CD4-positive, alpha-beta memory T cell (primary cell): ENCODE results near the gene FGF2. TPM values are rescaled to one million over a fixed set of nuclear protein-coding genes. Genes with fewer than 3 reads are reported as not detected.

Experiments
- CTCF ChIA-PET: fragments of 350-600 bp; sonication (Branson Sonifier 250); formaldehyde crosslinking; loops from one replicate; lab custom pipeline; 2021; ENCODE audit warnings: inconsistent platforms; ENCODE audit not compliant: partially characterized antibody; lab: Charles Lee
- POLR2A ChIA-PET: fragments of 350-600 bp; sonication (Branson Sonifier 250); formaldehyde crosslinking; loops from one replicate; lab custom pipeline; 2021; ENCODE audit not compliant: partially characterized antibody; lab: Charles Lee
- DNase-seq, 5 donors: peaks; one replicate each; pipeline versions ENCODE4 v3.0.0 to v3.0.0-alpha.2; 2020 to 2022; ENCODE audit warnings: mixed read lengths in 1 of 5
- H3K27ac ChIP-seq: one replicate; pipeline ENCODE4 v1.7.0; 2013; ENCODE audit warnings: low read depth, low read length
- H3K27me3 ChIP-seq: 2 replicates; pipeline ENCODE4 v1.7.0; 2013; ENCODE audit warnings: mild to moderate bottlenecking, low read length, moderate library complexity; ENCODE audit not compliant: insufficient read depth
- H3K36me3 ChIP-seq: 2 replicates; pipeline ENCODE4 v1.7.0; 2013; ENCODE audit warnings: mild to moderate bottlenecking, low read length, moderate library complexity; ENCODE audit not compliant: insufficient read depth
- H3K4me1 ChIP-seq: 2 replicates; pipeline ENCODE4 v1.7.0; 2013; ENCODE audit warnings: mild to moderate bottlenecking, low read length, moderate library complexity; ENCODE audit not compliant: insufficient read depth
- H3K4me3 ChIP-seq, 2 donors: one replicate each; pipeline ENCODE4 v1.7.0; 2013; ENCODE audit warnings: low read length in 2 of 2, mild to moderate bottlenecking in 1 of 2
- H3K9me3 ChIP-seq, 2 donors: one replicate each; pipeline ENCODE4 v1.7.0; 2013; ENCODE audit warnings: low read length in 2 of 2, control low read depth in 1 of 2; ENCODE audit not compliant: control insufficient read depth in 1 of 2
- H3K27ac Mint-ChIP-seq, 7 donors: one replicate each; pipeline ENCODE4 v1.8.0; 2020 to 2021; ENCODE audit warnings: mixed read lengths in 7 of 7, mild to moderate bottlenecking in 6 of 7, inconsistent platforms in 3 of 7, moderate library complexity in 3 of 7
- H3K27me3 Mint-ChIP-seq, 2 donors: one replicate each; pipeline ENCODE4 v1.8.0; 2020 to 2021; ENCODE audit warnings: mixed read lengths in 2 of 2
- H3K36me3 Mint-ChIP-seq, 2 donors: one replicate each; pipeline ENCODE4 v1.8.0; 2020 to 2021; ENCODE audit warnings: mixed read lengths in 2 of 2, inconsistent platforms in 1 of 2, mild to moderate bottlenecking in 1 of 2
- H3K4me1 Mint-ChIP-seq, 4 donors: one replicate each; pipeline ENCODE4 v1.8.0; 2020 to 2021; ENCODE audit warnings: mixed read lengths in 4 of 4, mild to moderate bottlenecking in 1 of 4
- H3K4me3 Mint-ChIP-seq, 8 donors: one replicate each; pipeline ENCODE4 v1.8.0; 2020 to 2021; ENCODE audit warnings: mixed read lengths in 8 of 8, mild to moderate bottlenecking in 7 of 8, moderate library complexity in 6 of 8, inconsistent platforms in 3 of 8
- H3K9me3 Mint-ChIP-seq, 8 donors: one replicate each; pipeline ENCODE4 v1.8.0; 2020 to 2021; ENCODE audit warnings: mixed read lengths in 8 of 8, mild to moderate bottlenecking in 5 of 8, inconsistent platforms in 3 of 8, moderate library complexity in 1 of 8
- intact Hi-C: fragments of 100-400 bp; cut with micrococcal nuclease; formaldehyde crosslinking; loops from one replicate; pipeline ENCODE4 v1.15.1; 2023
- polyA plus RNA-seq, 2 donors: library from polyadenylated mRNA; unstranded; fragments of 300-500 nt; fragmentation: Illumina TruSeq; gene quantifications; one replicate each; pipeline ENCODE4 v1.2.3, GENCODE V29; 2021
- total RNA-seq, 2 experiments: library from RNA; stranded (reverse); gene quantifications; one replicate each; pipeline ENCODE4 v1.2.3, GENCODE V29; 2021

Gene FGF2
- total and polyA plus RNA-seq, 4 experiments from 2014 or later = not detected

- H3K36me3 Mint-ChIP-seq = peaks cover 1 to 7% of the 10 kb centered on the region in 2 donors
- H3K27ac Mint-ChIP-seq = no peak overlapping the region
- CTCF ChIA-PET = no interaction called here
- Histone ChIP-seq H3K9me3 (no peaks in the 10 kb centered on the region), H3K4me1 (no peaks in the 10 kb centered on the region), H3K27ac (no peak overlapping the region), H3K27me3 (no peaks in the 10 kb centered on the region), H3K4me3 (no peak overlapping the region), H3K36me3 (no peaks in the 10 kb centered on the region)
- H3K4me1 Mint-ChIP-seq = no peaks in the 10 kb centered on the region
- H3K4me3 Mint-ChIP-seq = no peak overlapping the region
- intact Hi-C loops = no loop called here
- no peaks in the 10 kb centered on the region for H3K9me3 Mint-ChIP-seq
- no peaks in the 10 kb centered on the region for H3K27me3 Mint-ChIP-seq
- POLR2A ChIA-PET = no interaction called here
- DNase-seq = no peak
Observed at GRCh38 chr4:122900314-122900713, 73.7 kb downstream of the FGF2 start.

DNA sequence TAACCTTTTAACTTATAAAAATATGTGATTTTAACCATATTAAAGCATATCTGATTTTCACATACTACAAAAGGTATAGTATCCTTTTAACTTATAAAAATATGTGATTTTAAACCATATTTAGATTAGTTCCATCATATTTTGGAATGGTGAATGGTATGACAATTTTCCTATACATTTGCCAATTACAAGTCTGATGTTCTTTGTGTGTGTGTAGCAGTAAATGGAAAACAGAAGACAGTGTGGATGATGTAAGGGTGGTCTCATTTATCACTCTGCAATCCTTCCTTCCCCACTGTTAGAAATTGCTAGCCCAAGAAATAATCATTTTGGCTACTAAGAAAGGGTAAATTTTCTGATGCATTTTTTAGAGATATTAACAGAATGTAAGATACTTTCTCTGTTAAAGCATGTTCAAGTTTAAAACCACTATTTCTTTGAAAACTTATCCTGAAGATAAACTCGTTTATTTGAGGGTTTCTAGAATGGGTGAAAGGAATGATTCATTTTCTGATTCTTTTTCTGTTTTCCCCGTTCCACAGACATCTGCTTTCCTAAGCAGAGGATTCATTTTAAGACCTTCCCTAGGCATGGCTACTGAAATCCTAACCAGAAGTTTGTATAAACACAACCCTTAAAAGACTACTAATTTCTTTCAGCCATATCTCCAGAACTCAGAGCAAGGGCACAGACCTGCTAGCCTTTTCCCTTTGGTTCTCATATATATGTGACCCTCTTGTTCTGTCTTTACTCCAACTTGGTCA lies 74.8 kb downstream of the FGF2 start:
- H3K9me3 ChIP-seq = no peaks in the 10 kb centered on the region
- intact Hi-C loops = no loop called here
- no peaks in the 10 kb centered on the region for H3K27me3 ChIP-seq
- H3K36me3 Mint-ChIP-seq = peaks cover 1 to 9% of the 10 kb centered on the region in 2 donors
- DNase-seq = no peak
- H3K27me3 Mint-ChIP-seq = no peaks in the 10 kb centered on the region
- no peak overlapping the region for H3K27ac Mint-ChIP-seq
- H3K9me3 Mint-ChIP-seq = no peaks in the 10 kb centered on the region
- H3K36me3 ChIP-seq = no peaks in the 10 kb centered on the region
- H3K4me1 ChIP-seq = no peaks in the 10 kb centered on the region
- no peak overlapping the region for H3K27ac ChIP-seq
- H3K4me3 ChIP-seq = no peak overlapping the region
- H3K4me1 Mint-ChIP-seq = no peaks in the 10 kb centered on the region
- CTCF ChIA-PET = no interaction called here
- POLR2A ChIA-PET = no interaction called here
- no peak overlapping the region for H3K4me3 Mint-ChIP-seq

GRCh38 chr4:122903766-122904288 lies 77.2 kb downstream of the FGF2 start:
- no peak for DNase-seq
- Histone ChIP-seq H3K4me3 (no peak overlapping the region), H3K27me3 (no peaks in the 10 kb centered on the region), H3K27ac (no peak overlapping the region), H3K4me1 (no peaks in the 10 kb centered on the region), H3K9me3 (no peaks in the 10 kb centered on the region), H3K36me3 (no peaks in the 10 kb centered on the region)
- intact Hi-C loops = no loop called here
- H3K4me3 Mint-ChIP-seq = no peak overlapping the region
- H3K36me3 Mint-ChIP-seq = peaks cover 0 to 9% of the 10 kb centered on the region in 2 donors
- no peaks in the 10 kb centered on the region for H3K27me3 Mint-ChIP-seq
- H3K27ac Mint-ChIP-seq = no peak overlapping the region
- POLR2A ChIA-PET = no interaction called here
- H3K4me1 Mint-ChIP-seq = no peaks in the 10 kb centered on the region
- H3K9me3 Mint-ChIP-seq = no peaks in the 10 kb centered on the region
- CTCF ChIA-PET = interaction anchor here (1.1 to 1.8 kb wide), 2 partner anchors 10 to 27 kb away, joined by 3 to 12 read pairs; no protein-coding TSS in a partner anchor

GRCh38 chr4:122906859-122907305 lies 80.3 kb downstream of the FGF2 start:
- Histone ChIP-seq H3K4me1 (no peaks in the 10 kb centered on the region), H3K27me3 (no peaks in the 10 kb centered on the region), H3K9me3 (no peaks in the 10 kb centered on the region), H3K36me3 (no peaks in the 10 kb centered on the region), H3K27ac (no peak overlapping the region), H3K4me3 (no peak overlapping the region)
- ChIA-PET CTCF (no interaction called here), POLR2A (no interaction called here)
- H3K27me3 Mint-ChIP-seq = no peaks in the 10 kb centered on the region
- H3K36me3 Mint-ChIP-seq = peaks cover 0 to 5% of the 10 kb centered on the region in 2 donors
- no peak for DNase-seq
- H3K27ac Mint-ChIP-seq = no peak overlapping the region
- intact Hi-C loops = no loop called here
- no peaks in the 10 kb centered on the region for H3K9me3 Mint-ChIP-seq
- peaks cover 0 to 2% (median 0%) of the 10 kb centered on the region in 4 donors for H3K4me1 Mint-ChIP-seq
- no peak overlapping the region for H3K4me3 Mint-ChIP-seq

DNA sequence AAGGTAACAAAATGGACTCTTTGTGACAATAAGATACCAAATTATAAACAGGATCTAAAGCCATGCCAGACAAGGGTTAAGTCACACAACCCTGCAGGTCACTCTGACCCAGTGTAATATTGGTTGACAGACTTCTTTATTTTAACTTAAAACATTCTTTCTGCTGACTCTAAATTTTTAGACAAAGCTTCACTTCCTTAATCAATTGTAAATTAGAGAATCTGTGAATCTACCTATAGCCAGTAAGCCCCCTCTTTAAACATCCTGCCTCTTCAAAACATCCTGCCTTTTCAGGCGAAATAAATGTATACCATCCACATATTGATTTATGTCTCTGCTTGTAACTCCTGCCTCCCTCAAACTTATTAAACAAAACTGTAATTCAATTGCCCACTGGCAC lies 81.6 kb downstream of the FGF2 start:
- no peak overlapping the region for H3K4me3 ChIP-seq
- Mint-ChIP-seq H3K4me3 (no peak overlapping the region), H3K9me3 (no peaks in the 10 kb centered on the region), H3K27ac (no peak overlapping the region), H3K4me1 (peaks cover 0 to 2% (median 0%) of the 10 kb centered on the region in 4 donors), H3K36me3 (peaks cover 0 to 5% of the 10 kb centered on the region in 2 donors), H3K27me3 (no peaks in the 10 kb centered on the region)
- no peaks in the 10 kb centered on the region for H3K4me1 ChIP-seq
- no peaks in the 10 kb centered on the region for H3K36me3 ChIP-seq
- intact Hi-C loops = no loop called here
- H3K27ac ChIP-seq = no peak overlapping the region
- DNase-seq = no peak
- H3K27me3 ChIP-seq = no peaks in the 10 kb centered on the region
- CTCF ChIA-PET = no interaction called here
- no peaks in the 10 kb centered on the region for H3K9me3 ChIP-seq
- POLR2A ChIA-PET = no interaction called here

- no peak overlapping the region for H3K4me3 Mint-ChIP-seq
- H3K27me3 Mint-ChIP-seq = no peaks in the 10 kb centered on the region
- H3K27ac Mint-ChIP-seq = no peak overlapping the region
- DNase-seq = no peak
- POLR2A ChIA-PET = no interaction called here
- intact Hi-C loops = no loop called here
- H3K36me3 ChIP-seq = no peaks in the 10 kb centered on the region
- H3K4me1 Mint-ChIP-seq = peaks cover 0 to 2% (median 0%) of the 10 kb centered on the region in 4 donors
- no peak overlapping the region for H3K4me3 ChIP-seq
- no peaks in the 10 kb centered on the region for H3K9me3 ChIP-seq
- H3K27me3 ChIP-seq = no peaks in the 10 kb centered on the region
- CTCF ChIA-PET = no interaction called here
- no peaks in the 10 kb centered on the region for H3K4me1 ChIP-seq
- H3K27ac ChIP-seq = no peak overlapping the region
- peaks cover 0 to 5% of the 10 kb centered on the region in 2 donors for H3K36me3 Mint-ChIP-seq
- H3K9me3 Mint-ChIP-seq = no peaks in the 10 kb centered on the region
Observed at GRCh38 chr4:122909683-122910082, 83.1 kb downstream of the FGF2 start.

DNA sequence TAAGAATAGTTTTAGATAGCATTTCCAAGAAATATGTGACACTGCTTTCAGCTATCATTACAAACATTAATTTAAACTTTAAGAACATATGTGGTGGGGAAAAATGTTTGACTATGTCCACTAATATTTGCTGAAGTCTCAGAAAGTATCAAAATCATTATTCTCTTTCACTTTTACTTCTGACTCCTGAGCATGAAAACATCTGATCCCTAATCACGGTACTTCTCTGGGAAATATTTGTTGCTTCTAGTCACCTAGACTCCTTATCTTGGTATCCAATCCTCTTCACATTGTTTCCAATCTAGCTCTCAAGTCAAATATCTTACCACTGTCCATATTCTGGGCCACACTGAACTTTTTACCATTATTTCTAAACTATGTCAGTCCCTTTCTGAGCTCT lies 85.0 kb downstream of the FGF2 start:
- no peaks in the 10 kb centered on the region for H3K27me3 Mint-ChIP-seq
- Histone ChIP-seq H3K9me3 (no peaks in the 10 kb centered on the region), H3K4me1 (no peaks in the 10 kb centered on the region), H3K27me3 (no peaks in the 10 kb centered on the region), H3K4me3 (no peak overlapping the region), H3K27ac (no peak overlapping the region), H3K36me3 (no peaks in the 10 kb centered on the region)
- DNase-seq = no peak
- H3K27ac Mint-ChIP-seq = peak overlapping the region in 1 of 7 donors; percentile 44
- no peak overlapping the region for H3K4me3 Mint-ChIP-seq
- no peaks in the 10 kb centered on the region for H3K36me3 Mint-ChIP-seq
- ChIA-PET CTCF (interaction anchor here (1.0 to 4.5 kb wide), 5 partner anchors 9 to 179 kb away, joined by 3 to 32 read pairs (median 3); no protein-coding TSS in a partner anchor), POLR2A (interaction anchor here (2.1 kb wide), 1 partner anchor 11 kb away, joined by 10 read pairs; the partner anchor contains the start of gene NUDT6)
- intact Hi-C loops = no loop called here
- no peaks in the 10 kb centered on the region for H3K9me3 Mint-ChIP-seq
- peaks cover 0 to 2% (median 0%) of the 10 kb centered on the region in 4 donors for H3K4me1 Mint-ChIP-seq
